GM21717 (cell line): Measurements from ENCODE around the gene CIDEB.

Experiments used
- ATAC-seq: cut with Tn5 transposase; IDR thresholded peaks from one replicate; pipeline ENCODE4 v1.9.1; 2021; ENCODE audit warnings: mild to moderate bottlenecking, moderate library complexity; ENCODE audit not compliant: unreplicated experiment

The CIDEB gene

GRCh38 chr14:24314377-24315193 is 6.8 kb upstream of the CIDEB start:
- ATAC-seq = no peak

GRCh38 chr14:24313913-24314312 is 6.1 kb upstream of the CIDEB start:
- no peak for ATAC-seq

GRCh38 chr14:24312736-24313507 is 5.1 kb upstream of the CIDEB start:
- no peak for ATAC-seq

- no peak for ATAC-seq
Observed at GRCh38 chr14:24311837-24312615, 4.2 kb upstream of the CIDEB start.

GRCh38 chr14:24310646-24311604 is 3.1 kb upstream of the CIDEB start, which contains the start of gene LTB4R:
TSS of gene LTB4R (plus strand) at chr14:24311502. CDS start at chr14:24315652, 4,150 bp downstream.
- ATAC-seq = peak; percentile 52

- no peak for ATAC-seq
Observed at GRCh38 chr14:24310265-24310645, 2.5 kb upstream of the CIDEB start.

GRCh38 chr14:24309538-24310264 is 1.9 kb upstream of the CIDEB start, which contains the start of gene LTB4R2:
TSS of gene LTB4R2 (plus strand) at chr14:24310140. CDS start at chr14:24310665, 525 bp downstream.
- no peak for ATAC-seq

GRCh38 chr14:24308342-24309124 is 756 bp upstream of the CIDEB start:
- ATAC-seq = no peak

GRCh38 chr14:24307156-24307574 is 612 bp downstream of the CIDEB start:
- no peak for ATAC-seq

GRCh38 chr14:24304019-24304387 is 3.8 kb downstream of the CIDEB start:
- no peak for ATAC-seq

- ATAC-seq = no peak
Observed at GRCh38 chr14:24300326-24300980, 7.3 kb downstream of the CIDEB start.

GRCh38 chr14:24299255-24300191 is 8.3 kb downstream of the CIDEB start, which contains the start of the genes DHRS1 and NOP9:
TSS of gene DHRS1 (minus strand) at chr14:24299780. CDS start at chr14:24299106, 674 bp downstream.
TSS of gene NOP9 (plus strand) at chr14:24299850. CDS start at chr14:24299955, 105 bp downstream.
- peak; percentile 55 for ATAC-seq

- ATAC-seq = no peak
Observed at GRCh38 chr14:24298892-24299254, 8.9 kb downstream of the CIDEB start.

- ATAC-seq = peak; percentile 22
Observed at GRCh38 chr14:24297190-24297964, 10.4 kb downstream of the CIDEB start.

GRCh38 chr14:24296341-24297157 is 11.2 kb downstream of the CIDEB start:
- ATAC-seq = peak; percentile 27
